Fibroblast of mammary gland (primary cell): ENCODE measurements around the gene CORO7.
A peak's percentile ranks its signal among the peaks of the same experiment; 100 is the strongest.

Source experiments
- DNase-seq: peaks from one replicate; pipeline ENCODE4 v3.0.0-alpha.2; 2010; ENCODE audit warnings: low read depth
- H3K4me3 ChIP-seq: 2 replicates; pipeline ENCODE4 v1.5.1; 2011; ENCODE audit warnings: low read depth, mild to moderate bottlenecking, low read length, moderate library complexity; ENCODE audit not compliant: control insufficient read depth
- TF ChIP-seq, protein P1 (sequence below): conservative IDR thresholded peaks from 2 replicates; pipeline ENCODE4 v1.5.1; 2011; ENCODE audit warnings: low read depth, low read length, inconsistent platforms; ENCODE audit not compliant: control insufficient read depth, insufficient read depth

The CORO7 gene

DNA sequence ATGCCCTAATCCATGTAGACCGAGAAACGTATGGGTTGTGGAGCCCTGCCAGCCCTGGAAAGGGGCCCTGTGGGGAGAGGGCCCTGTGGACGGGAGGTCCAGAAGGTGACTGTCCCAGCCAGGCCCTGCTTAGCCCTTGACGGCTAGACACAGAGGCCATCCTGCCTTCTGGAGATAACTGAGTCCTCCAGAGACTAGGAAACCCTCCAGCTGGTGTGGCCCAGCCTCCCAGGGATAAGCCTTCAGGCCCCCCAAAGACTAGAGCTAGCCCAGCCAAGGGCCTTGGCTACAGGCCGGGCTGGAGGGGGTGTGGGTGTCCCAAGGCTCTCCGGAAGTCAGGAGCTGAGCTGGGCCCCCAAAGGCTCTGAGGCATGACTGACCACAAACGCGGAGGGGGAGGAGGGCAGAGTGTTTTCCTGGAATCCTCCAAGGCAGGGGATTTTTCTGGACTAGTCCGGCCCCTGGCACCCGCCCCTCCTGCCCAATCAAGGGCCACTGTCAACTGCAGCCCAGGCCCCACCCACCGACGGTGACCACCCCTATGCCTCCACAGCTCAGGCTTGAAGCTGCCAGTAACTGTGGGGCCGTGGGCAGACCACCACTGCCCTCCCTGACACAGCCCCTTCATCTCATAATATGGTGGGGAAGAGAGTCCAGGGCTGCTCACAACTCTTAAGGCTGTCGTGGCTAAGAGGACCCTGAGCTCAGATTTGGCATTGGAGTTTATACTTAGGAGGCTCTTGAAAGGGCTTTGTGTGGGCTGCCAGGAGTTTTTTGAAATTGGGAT lies 45.6 kb downstream of the CORO7 start:
- peak; percentile 78 for DNase-seq
- no peak overlapping the region for H3K4me3 ChIP-seq
- TF ChIP-seq, protein P1, sequence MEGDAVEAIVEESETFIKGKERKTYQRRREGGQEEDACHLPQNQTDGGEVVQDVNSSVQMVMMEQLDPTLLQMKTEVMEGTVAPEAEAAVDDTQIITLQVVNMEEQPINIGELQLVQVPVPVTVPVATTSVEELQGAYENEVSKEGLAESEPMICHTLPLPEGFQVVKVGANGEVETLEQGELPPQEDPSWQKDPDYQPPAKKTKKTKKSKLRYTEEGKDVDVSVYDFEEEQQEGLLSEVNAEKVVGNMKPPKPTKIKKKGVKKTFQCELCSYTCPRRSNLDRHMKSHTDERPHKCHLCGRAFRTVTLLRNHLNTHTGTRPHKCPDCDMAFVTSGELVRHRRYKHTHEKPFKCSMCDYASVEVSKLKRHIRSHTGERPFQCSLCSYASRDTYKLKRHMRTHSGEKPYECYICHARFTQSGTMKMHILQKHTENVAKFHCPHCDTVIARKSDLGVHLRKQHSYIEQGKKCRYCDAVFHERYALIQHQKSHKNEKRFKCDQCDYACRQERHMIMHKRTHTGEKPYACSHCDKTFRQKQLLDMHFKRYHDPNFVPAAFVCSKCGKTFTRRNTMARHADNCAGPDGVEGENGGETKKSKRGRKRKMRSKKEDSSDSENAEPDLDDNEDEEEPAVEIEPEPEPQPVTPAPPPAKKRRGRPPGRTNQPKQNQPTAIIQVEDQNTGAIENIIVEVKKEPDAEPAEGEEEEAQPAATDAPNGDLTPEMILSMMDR: no peak

DNA sequence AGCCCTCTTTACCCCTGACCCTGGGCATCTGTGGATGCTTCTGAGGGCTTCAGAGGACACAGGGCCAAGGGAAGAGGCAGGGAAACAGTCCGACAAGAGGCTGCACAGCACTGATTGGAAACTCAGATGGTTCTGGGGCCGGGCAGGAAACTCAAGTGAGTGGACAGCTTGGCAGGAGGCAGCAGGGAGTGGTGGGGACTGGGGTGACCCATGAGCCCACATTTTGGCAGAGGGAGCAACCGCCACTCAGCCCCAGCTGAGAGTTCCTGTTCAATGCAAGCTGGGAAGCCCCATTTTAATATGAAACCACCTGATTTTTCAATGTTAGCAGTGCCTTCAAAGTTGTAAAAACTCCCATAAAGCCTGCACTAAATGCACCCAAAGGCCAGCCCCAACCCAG lies 46.2 kb downstream of the CORO7 start:
- no peak for DNase-seq
- TF ChIP-seq, protein P1: no peak
- no peak overlapping the region for H3K4me3 ChIP-seq

DNA sequence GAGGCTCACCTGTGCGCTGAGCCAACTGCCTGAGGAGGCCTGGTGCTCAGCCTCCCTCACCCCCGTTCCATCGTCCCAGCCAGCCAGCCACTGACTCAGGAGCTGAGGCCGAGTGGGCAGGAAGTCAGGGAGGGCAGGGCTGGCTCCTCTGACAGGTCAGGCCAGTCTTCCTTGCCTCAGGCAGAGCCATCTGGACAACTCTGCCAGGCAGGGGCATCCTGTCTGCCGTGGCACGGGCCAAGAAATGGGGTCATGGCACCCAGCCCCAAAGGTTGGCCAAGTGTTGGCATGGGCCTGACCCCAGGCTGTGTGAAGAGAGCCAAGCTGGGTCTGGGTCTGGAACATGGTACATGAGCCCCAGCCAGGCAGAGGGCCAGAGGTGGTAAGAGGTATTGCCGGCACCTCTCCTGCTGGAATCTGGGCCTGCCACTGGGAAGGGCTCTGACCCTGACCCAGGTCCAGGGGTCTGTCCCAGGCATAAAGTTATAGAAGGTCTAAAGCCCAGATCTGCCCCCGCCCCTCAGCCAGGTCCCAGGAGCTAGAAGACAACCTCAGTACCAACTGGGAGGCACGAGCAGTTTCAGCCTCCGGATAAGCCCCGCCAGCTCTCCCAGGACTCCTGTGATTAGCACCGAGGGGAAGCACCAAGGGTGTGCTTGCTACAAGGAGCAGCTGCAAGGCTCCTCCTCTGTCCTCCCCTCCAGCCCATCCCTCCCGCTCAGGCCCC lies 47.2 kb downstream of the CORO7 start:
- TF ChIP-seq, protein P1: no peak
- no peak overlapping the region for H3K4me3 ChIP-seq
- DNase-seq: peak; percentile 48

- no peak overlapping the region for H3K4me3 ChIP-seq
- TF ChIP-seq, protein P1: no peak
- no peak for DNase-seq
Measured at GRCh38 chr16:4367393-4367856, 49.0 kb downstream of the CORO7 start.

DNA sequence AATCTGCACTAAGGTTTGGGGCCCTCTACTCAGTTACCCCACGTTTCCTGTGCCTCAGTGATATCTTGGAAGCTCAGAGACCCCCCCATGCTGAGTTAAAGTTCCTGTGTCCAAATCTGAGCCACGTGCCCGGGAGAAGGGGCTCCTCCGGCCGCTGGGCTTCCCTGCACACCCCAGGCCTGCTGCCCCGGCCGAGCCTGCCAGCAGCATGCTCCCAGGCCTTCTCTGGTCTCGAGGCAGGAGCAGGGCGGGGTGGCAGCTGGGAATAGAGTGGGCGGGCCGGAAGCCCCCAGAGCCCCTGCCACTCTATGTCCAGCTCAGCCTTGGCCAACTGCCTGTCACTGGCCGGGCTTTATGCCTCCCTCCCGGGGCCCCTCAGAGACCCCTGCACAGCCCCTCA lies 50.4 kb downstream of the CORO7 start:
- no peak overlapping the region for H3K4me3 ChIP-seq
- no peak for DNase-seq
- TF ChIP-seq, protein P1: no peak

DNA sequence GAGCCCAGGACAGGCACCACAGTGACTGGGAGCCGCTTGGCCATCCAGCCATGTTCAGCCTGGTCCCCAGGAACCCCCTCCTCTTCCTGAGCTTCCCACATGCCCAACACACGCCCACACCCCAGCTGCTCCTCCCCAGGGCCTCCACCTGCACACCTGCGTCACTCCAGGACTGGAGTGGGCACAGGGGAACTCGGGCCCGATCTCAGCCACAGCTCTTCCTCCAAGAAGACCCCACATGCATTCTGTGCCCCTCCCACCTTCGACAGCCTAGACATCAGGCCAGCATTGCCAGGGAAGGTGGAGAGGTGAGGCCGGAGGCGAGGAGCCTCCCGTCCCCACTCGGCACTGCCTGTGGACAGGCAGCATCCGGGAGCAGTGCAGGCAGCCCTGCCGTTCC lies 50.8 kb downstream of the CORO7 start:
- no peak overlapping the region for H3K4me3 ChIP-seq

More for the DNA sequence above, 50.8 kb downstream of the CORO7 start:
- no peak for DNase-seq
- TF ChIP-seq, protein P1: no peak
